NCI-H526 (cell line): ENCODE measurements around the gene LRRC1.

Experiments used
- DNase-seq, 2 experiments: peaks; one replicate each; lab custom pipeline; 2025; lab: John Stamatoyannopoulos, UW

LRRC1 gene

GRCh38 chr6:53924821-53925422 is 130.1 kb downstream of the LRRC1 start:
- no peak for DNase-seq

GRCh38 chr6:53925891-53926290 is 131.1 kb downstream of the LRRC1 start:
- no peak for DNase-seq

- no peak for DNase-seq
Measured at GRCh38 chr6:53926505-53926904, 131.7 kb downstream of the LRRC1 start.

GRCh38 chr6:53928641-53929040 is 133.8 kb downstream of the LRRC1 start:
- DNase-seq, result no peak

GRCh38 chr6:53929041-53929820 is 134.4 kb downstream of the LRRC1 start:
- no peak for DNase-seq

GRCh38 chr6:53929821-53930120 is 135.0 kb downstream of the LRRC1 start:
- DNase-seq, result no peak

GRCh38 chr6:53930330-53930729 is 135.5 kb downstream of the LRRC1 start:
- no peak for DNase-seq

- DNase-seq, result no peak
Measured at GRCh38 chr6:53931086-53931485, 136.3 kb downstream of the LRRC1 start.

- no peak for DNase-seq
Measured at GRCh38 chr6:53932516-53932915, 137.7 kb downstream of the LRRC1 start.

GRCh38 chr6:53934023-53934422 is 139.2 kb downstream of the LRRC1 start:
- no peak for DNase-seq

- DNase-seq, result no peak
Measured at GRCh38 chr6:53937461-53937860, 142.7 kb downstream of the LRRC1 start.

- no peak for DNase-seq
Measured at GRCh38 chr6:53938810-53939209, 144.0 kb downstream of the LRRC1 start.

GRCh38 chr6:53939830-53940229 is 145.0 kb downstream of the LRRC1 start:
- no peak for DNase-seq

GRCh38 chr6:53943395-53943794 is 148.6 kb downstream of the LRRC1 start:
- no peak for DNase-seq

GRCh38 chr6:53944091-53944490 is 149.3 kb downstream of the LRRC1 start:
- DNase-seq, result no peak

GRCh38 chr6:53944543-53944942 is 149.7 kb downstream of the LRRC1 start:
- no peak for DNase-seq

- no peak for DNase-seq
Measured at GRCh38 chr6:53945765-53946407, 151.1 kb downstream of the LRRC1 start.

GRCh38 chr6:53947780-53948179 is 153.0 kb downstream of the LRRC1 start:
- no peak for DNase-seq

GRCh38 chr6:53951383-53951782 is 156.6 kb downstream of the LRRC1 start:
- DNase-seq, result no peak

GRCh38 chr6:53956068-53956711 is 161.4 kb downstream of the LRRC1 start:
- DNase-seq, result peak; percentile 51 to 80

- DNase-seq, result no peak
Measured at GRCh38 chr6:53956804-53957203, 162.0 kb downstream of the LRRC1 start.

- DNase-seq, result no peak
Measured at GRCh38 chr6:53959717-53960116, 164.9 kb downstream of the LRRC1 start.

GRCh38 chr6:53960311-53960710 is 165.5 kb downstream of the LRRC1 start:
- no peak for DNase-seq
